ENCODE results near the gene FNDC3B. TPM values are rescaled to one million over a fixed set of nuclear protein-coding genes. Genes with fewer than 3 reads are reported as not detected.

The FNDC3B gene
- total and polyA plus RNA-seq, 2 of the 8 experiments (the other 6 are each of a cell fraction or from before 2014, with no cell fraction given) = 14.1 to 44.4 TPM

DNA sequence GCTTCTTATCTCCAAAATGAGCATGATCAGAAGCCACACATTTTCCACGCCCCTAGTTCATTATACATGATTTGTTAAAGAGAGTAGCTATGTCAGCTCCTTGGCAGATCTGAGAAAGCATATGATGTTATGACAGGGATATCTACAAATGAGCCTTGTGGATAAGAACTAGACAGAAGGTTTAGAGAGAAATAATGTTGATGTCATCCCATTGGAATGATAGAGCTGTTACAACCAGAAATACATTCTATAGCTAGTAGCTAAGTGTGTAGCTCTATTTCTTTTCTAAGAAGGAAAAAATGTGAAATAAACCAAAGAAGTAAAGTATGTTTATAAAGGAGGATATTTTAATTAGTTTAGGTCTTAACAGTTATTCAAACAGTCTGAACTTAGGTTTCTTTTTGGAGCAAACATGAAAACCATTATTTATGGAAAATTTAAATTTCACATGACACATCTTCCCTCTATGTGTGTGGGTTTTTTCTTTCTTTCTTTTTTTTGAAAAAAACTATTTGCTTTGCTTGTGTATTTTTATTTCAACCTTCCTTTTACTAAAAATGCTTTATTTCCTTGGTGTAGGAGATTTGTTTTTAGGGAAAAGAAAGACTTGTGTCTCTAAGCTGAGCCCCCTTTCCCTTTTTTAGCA is 241.2 kb downstream of the FNDC3B start:
- no peak overlapping the region for H3K4me2 ChIP-seq (ENCODE audit: insufficient read depth in 1 of 2, low read depth in 2 of 2, low read length in 2 of 2)
- 100% methylated on average over 1 of the region's 1 CpG; no CpG with 5 or more reads in 1 of the 2 experiments for WGBS, 2 experiments (ENCODE audit: extremely low coverage in 1 of 2, insufficient coverage in 1 of 2, insufficient read length in 1 of 2, insufficient replicate concordance in 2 of 2, low coverage in 1 of 2, low lambda C conversion rate in 2 of 2, missing lambda C conversion rate in 1 of 2)
- 0 out of 8 replicates have a peak, but pooled peaks cover 0 to 2% (median 0%) of the 10 kb centered on the region in 4 experiments for H3K36me3 ChIP-seq (ENCODE audit: control insufficient read depth in 2 of 4, insufficient read depth in 4 of 4, low read length in 3 of 4)
- no peak overlapping the region for H3K18ac ChIP-seq (ENCODE audit: extremely low read depth, low read length)
- H3K4ac ChIP-seq (replicated peaks; ENCODE audit: insufficient read length, low read depth, low read length) = no peak overlapping the region
- DNase-seq (ENCODE audit: low read depth in 1 of 2, low spot score in 2 of 2) (no peak), FAIRE-seq (no peak)
- no peak overlapping the region for H3K4me3 ChIP-seq (ENCODE audit: extremely low read depth in 1 of 4, insufficient read depth in 2 of 4, low read depth in 3 of 4, low read length in 4 of 4)
- no peaks in the 10 kb centered on the region for H4K20me1 ChIP-seq (replicated peaks in 1 of 2; ENCODE audit: control insufficient read depth in 1 of 2, insufficient read depth in 2 of 2, low read length in 2 of 2)
- H3K27ac ChIP-seq (ENCODE audit: low read depth, low read length) = no peak overlapping the region
- no peaks in the 10 kb centered on the region for H3K79me2 ChIP-seq (ENCODE audit: control insufficient read depth in 1 of 2, insufficient read depth in 2 of 2, low read length in 2 of 2)
- H2BK120ac ChIP-seq (replicated peaks; ENCODE audit: low read depth, low read length) = no peak overlapping the region
- no peak overlapping the region for H3K14ac ChIP-seq (ENCODE audit: insufficient read length)
- H3K79me1 ChIP-seq (ENCODE audit: low read depth, low read length) = no peaks in the 10 kb centered on the region; the same call in 1 of the 2 replicates
- H2BK15ac ChIP-seq (ENCODE audit: low read length) = no peak overlapping the region
- TF ChIP-seq RFX5 (IDR thresholded peaks at IDR 0.05; ENCODE audit: borderline replicate concordance, low read depth, low read length) (no peak), SIRT6 (IDR thresholded peaks at IDR 0.05; ENCODE audit: low read length) (no peak), PHF8 (conservative IDR thresholded peaks at IDR 0.05; ENCODE audit: low read depth, low read length) (no peak), GTF2F1 (IDR thresholded peaks at IDR 0.05; ENCODE audit: borderline replicate concordance, low read depth, low read length) (no peak), HDAC6 (IDR thresholded peaks at IDR 0.05; ENCODE audit: low read depth, low read length) (no peak), NANOG (IDR thresholded peaks at IDR 0.05; ENCODE audit: insufficient read depth, low read depth, low read length, poor library complexity, severe bottlenecking) (no peak), KDM4A (IDR thresholded peaks at IDR 0.05; ENCODE audit: low read depth, low read length, severe bottlenecking) (no peak), RXRA (IDR thresholded peaks at IDR 0.05; ENCODE audit: insufficient read depth, low read depth, low read length) (no peak), TAF1 (IDR thresholded peaks at IDR 0.05; ENCODE audit: low read depth, low read length) (no peak), POLR2A (IDR thresholded peaks at IDR 0.05; ENCODE audit: control extremely low read depth in 1 of 2, low read depth in 2 of 2, low read length in 2 of 2) (no peak)
- H4K5ac ChIP-seq (ENCODE audit: insufficient read length, low read depth, low read length) = no peak overlapping the region
- no peak overlapping the region for H3K23ac ChIP-seq (ENCODE audit: insufficient read length)
- no peak overlapping the region for H2BK20ac ChIP-seq (ENCODE audit: low read length)
- ChIA-PET POLR2A (ENCODE audit: partially characterized antibody) (no interaction called here), CTCF (ENCODE audit: partially characterized antibody) (interaction anchor here (0.5 to 2.0 kb wide), 9 partner anchors 10 to 387 kb away, joined by 3 to 9 read pairs (median 3); no protein-coding TSS in a partner anchor)
- H3K23me2 ChIP-seq (ENCODE audit: low read depth, low read length) = no peaks in the 10 kb centered on the region
- no peaks in the 10 kb centered on the region for H3K4me1 ChIP-seq (replicated peaks in 1 of 4; ENCODE audit: control insufficient read depth in 3 of 4, insufficient read depth in 4 of 4, low read length in 3 of 4)
- H2AK5ac ChIP-seq (ENCODE audit: low read depth, low read length) = no peak overlapping the region
- H3K9me3 ChIP-seq (ENCODE audit: insufficient read depth in 2 of 2, low read depth in 1 of 2, low read length in 1 of 2) = no peaks in the 10 kb centered on the region
- H3K56ac ChIP-seq (replicated peaks; ENCODE audit: insufficient read length, low read depth, low read length) = no peak overlapping the region
- no peak overlapping the region for H3K9ac ChIP-seq (replicated peaks in 1 of 4; ENCODE audit: extremely low read depth in 1 of 4, low read depth in 3 of 4, low read length in 3 of 4)
- H4K8ac ChIP-seq (ENCODE audit: extremely low read depth, insufficient read depth, low read length) = no peak overlapping the region
- no peak overlapping the region for H2AFZ ChIP-seq (ENCODE audit: low read length)
- H4K91ac ChIP-seq (replicated peaks; ENCODE audit: insufficient read length, low read length) = no peak overlapping the region
- H2BK5ac ChIP-seq (ENCODE audit: low read depth, low read length) = no peak overlapping the region
- H2BK12ac ChIP-seq (ENCODE audit: low read depth, low read length) = no peak overlapping the region
- no peaks in the 10 kb centered on the region for H3K27me3 ChIP-seq (replicated peaks in 1 of 4; ENCODE audit: control insufficient read depth in 3 of 4, extremely low read depth in 1 of 4, insufficient read depth in 3 of 4, low read length in 3 of 4)
